Activated naive CD4-positive, alpha-beta T cell treated with anti-CD3 and anti-CD28 coated beads for 36 hours (primary cell): ENCODE data around the gene HAUS8. TPM values are rescaled to one million over a fixed set of nuclear protein-coding genes. Genes with fewer than 3 reads are reported as not detected.

Experiments used
- CTCF ChIA-PET: fragments of 350-600 bp; sonication (Branson Sonifier 250); formaldehyde crosslinking; loops from one replicate; lab custom pipeline; 2021; ENCODE audit warnings: antibody characterized with exemption; lab: Charles Lee
- DNase-seq: peaks from one replicate; pipeline ENCODE4 v3.0.0-alpha.2; 2020
- H3K27ac Mint-ChIP-seq: one replicate; pipeline ENCODE4 v1.8.0; 2021; ENCODE audit warnings: mild to moderate bottlenecking, mixed read lengths
- H3K27me3 Mint-ChIP-seq: one replicate; pipeline ENCODE4 v1.8.0; 2021; ENCODE audit warnings: low read depth, mixed read lengths
- H3K36me3 Mint-ChIP-seq: one replicate; pipeline ENCODE4 v1.8.0; 2021; ENCODE audit warnings: low read depth, mixed read lengths
- H3K4me1 Mint-ChIP-seq: one replicate; pipeline ENCODE4 v1.8.0; 2021; ENCODE audit warnings: low read depth, mixed read lengths
- H3K4me3 Mint-ChIP-seq: one replicate; pipeline ENCODE4 v1.8.0; 2021; ENCODE audit warnings: mild to moderate bottlenecking, moderate library complexity, mixed read lengths
- H3K9me3 Mint-ChIP-seq: one replicate; pipeline ENCODE4 v1.8.0; 2021; ENCODE audit warnings: mixed read lengths
- intact Hi-C: fragments of 100-400 bp; cut with micrococcal nuclease; formaldehyde crosslinking; loops from one replicate; pipeline ENCODE4 v1.15.1; 2023
- total RNA-seq, 2 experiments: library from RNA; stranded (reverse); gene quantifications; one replicate each; pipeline ENCODE4 v1.2.3, GENCODE V29; 2021

The HAUS8 gene, protein sequence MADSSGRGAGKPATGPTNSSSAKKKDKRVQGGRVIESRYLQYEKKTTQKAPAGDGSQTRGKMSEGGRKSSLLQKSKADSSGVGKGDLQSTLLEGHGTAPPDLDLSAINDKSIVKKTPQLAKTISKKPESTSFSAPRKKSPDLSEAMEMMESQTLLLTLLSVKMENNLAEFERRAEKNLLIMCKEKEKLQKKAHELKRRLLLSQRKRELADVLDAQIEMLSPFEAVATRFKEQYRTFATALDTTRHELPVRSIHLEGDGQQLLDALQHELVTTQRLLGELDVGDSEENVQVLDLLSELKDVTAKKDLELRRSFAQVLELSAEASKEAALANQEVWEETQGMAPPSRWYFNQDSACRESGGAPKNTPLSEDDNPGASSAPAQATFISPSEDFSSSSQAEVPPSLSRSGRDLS
- 10 to 100 TPM; 47.3 to 48.8 TPM for total RNA-seq

DNA sequence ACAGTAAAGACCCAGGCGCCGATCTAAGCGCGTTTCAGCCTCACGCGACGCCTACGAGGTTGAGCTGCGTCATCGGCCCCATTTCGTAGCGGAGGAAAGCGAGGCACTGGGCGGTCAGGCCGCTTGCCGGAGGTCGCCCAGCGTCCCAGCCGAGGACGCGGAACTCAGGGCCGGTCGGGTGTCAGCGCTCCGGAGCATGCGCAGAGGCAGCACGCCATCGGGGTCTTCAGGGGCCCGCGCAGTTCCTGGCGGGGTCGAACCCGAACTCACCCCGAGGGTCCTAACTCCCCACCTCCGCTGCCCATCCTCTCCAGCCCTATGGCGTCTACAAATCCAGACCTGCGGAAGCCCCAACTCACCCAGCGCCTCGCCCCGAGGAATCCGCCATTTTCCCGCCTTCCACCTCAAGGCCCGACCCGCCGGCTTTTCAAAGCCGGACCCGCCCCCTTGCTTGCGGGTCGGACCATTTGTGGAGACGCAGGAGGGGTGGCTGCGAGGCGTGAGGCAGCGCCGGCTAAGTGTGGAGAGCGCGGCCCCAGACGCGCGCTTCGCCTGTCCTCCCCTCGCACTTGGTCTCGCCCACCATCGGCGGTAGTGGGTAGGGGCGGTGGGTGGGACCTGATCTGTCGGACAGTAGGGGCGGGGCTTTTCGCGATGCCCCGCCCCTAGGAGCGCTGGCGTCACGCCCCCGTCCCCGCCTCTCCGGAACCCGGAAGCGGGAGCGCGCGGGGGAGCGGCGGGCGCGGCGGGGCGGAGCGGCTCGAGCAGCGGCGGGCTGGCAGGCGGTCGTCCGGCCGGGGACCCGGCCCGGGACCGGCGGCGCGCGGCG, at the start of gene HAUS8, which contains the start of gene MYO9B:
TSS of gene HAUS8 (minus strand) at position 418 of the 829 bp plus-strand sequence. CDS start at position 388, 30 bp downstream.
TSS of gene MYO9B (plus strand) at position 743 of the 829 bp plus-strand sequence. CDS start 25,941 bp downstream, outside the sequence.
- peak within 1 kb of the TSS; percentile 100 for H3K4me3 Mint-ChIP-seq
- peak within 1 kb of the TSS; percentile 98 for H3K27ac Mint-ChIP-seq
- no peaks in the 10 kb centered on the region for H3K27me3 Mint-ChIP-seq
- peak; percentile 100 for DNase-seq
- no peaks in the 10 kb centered on the region for H3K9me3 Mint-ChIP-seq
- H3K36me3 Mint-ChIP-seq: peaks cover 25% of the 10 kb centered on the region
- H3K4me1 Mint-ChIP-seq: peaks cover 55% of the 10 kb centered on the region
- intact Hi-C loops: loop anchor here (1.0 to 10.0 kb wide), 12 partner anchors 50 to 1948 kb away; partner anchors contain the start of genes BABAM1, BST2, DDA1 and GTPBP3
- CTCF ChIA-PET: interaction anchor here (0.6 to 1.5 kb wide), 3 partner anchors 8 to 893 kb away, joined by 3 to 6 read pairs (median 5); no protein-coding TSS in a partner anchor

DNA sequence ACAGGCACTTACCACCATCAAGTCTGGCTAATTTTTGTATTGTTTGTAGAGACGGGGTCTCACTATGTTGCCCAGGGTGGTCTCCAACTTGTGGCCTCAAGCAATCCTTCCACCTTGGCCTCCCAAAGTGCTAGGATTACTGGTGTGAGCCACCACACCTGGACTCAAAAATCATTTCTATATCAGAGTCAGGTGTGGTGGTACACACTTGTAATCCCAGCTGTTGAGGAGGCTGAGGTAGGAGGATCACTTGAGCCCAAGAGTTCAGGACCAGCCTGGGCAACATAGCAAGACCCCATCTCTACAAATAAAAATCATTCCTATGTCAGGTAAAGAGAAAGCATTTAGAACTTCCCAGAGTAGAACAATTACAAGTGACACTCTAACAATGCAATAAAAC, 48.8 kb upstream of the HAUS8 start:
- Mint-ChIP-seq H3K27me3 (no peaks in the 10 kb centered on the region), H3K9me3 (no peaks in the 10 kb centered on the region), H3K4me1 (peaks cover 37% of the 10 kb centered on the region), H3K4me3 (no peak overlapping the region), H3K36me3 (peaks cover 8% of the 10 kb centered on the region), H3K27ac (peak overlapping the region; percentile 82)
- no peak for DNase-seq
- intact Hi-C loops: loop anchor here (2.0 kb wide), 1 partner anchor 61 kb away; no protein-coding TSS in a partner anchor
- CTCF ChIA-PET: interaction anchor here (0.6 kb wide), 1 partner anchor 219 kb away, joined by 3 read pairs; no protein-coding TSS in a partner anchor

GRCh38 chr19:17123041-17123440, 47.8 kb upstream of the HAUS8 start:
- DNase-seq: no peak
- no peak overlapping the region for H3K4me3 Mint-ChIP-seq
- H3K4me1 Mint-ChIP-seq: peaks cover 37% of the 10 kb centered on the region
- H3K27ac Mint-ChIP-seq: no peak overlapping the region
- H3K27me3 Mint-ChIP-seq: no peaks in the 10 kb centered on the region
- intact Hi-C loops: no loop called here
- H3K9me3 Mint-ChIP-seq: no peaks in the 10 kb centered on the region
- H3K36me3 Mint-ChIP-seq: peaks cover 8% of the 10 kb centered on the region
- CTCF ChIA-PET: no interaction called here

- H3K4me1 Mint-ChIP-seq: peaks cover 26% of the 10 kb centered on the region
- intact Hi-C loops: no loop called here
- CTCF ChIA-PET: interaction anchor here (0.6 kb wide), 1 partner anchor 18 kb away, joined by 3 read pairs; no protein-coding TSS in a partner anchor
- H3K36me3 Mint-ChIP-seq: peaks cover 5% of the 10 kb centered on the region
- H3K27ac Mint-ChIP-seq: peak overlapping the region; percentile 16
- H3K27me3 Mint-ChIP-seq: no peaks in the 10 kb centered on the region
- H3K9me3 Mint-ChIP-seq: no peaks in the 10 kb centered on the region
- no peak for DNase-seq
- no peak overlapping the region for H3K4me3 Mint-ChIP-seq
Measured at GRCh38 chr19:17121736-17122293, 46.6 kb upstream of the HAUS8 start.

DNA sequence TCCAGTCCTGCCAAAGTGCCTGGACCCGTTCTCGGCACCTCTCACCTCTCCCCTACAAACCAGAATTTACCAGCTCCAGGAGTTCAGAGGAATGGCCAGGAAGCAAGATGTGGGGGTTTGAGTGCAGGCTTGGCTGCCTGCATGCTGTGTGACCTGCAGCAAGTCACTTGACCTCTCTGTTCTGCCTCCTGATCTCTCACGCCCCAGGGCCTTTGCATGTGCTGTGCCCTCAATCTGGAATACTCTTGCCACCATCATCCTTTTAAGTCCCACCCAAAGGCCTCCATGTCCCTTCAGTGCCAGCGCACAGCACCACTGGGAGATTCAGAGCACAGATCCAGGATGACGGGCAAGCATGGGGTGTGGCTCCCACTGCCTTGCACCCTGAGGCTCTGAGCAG, 43.7 kb upstream of the HAUS8 start:
- intact Hi-C loops: no loop called here
- peaks cover 7% of the 10 kb centered on the region for H3K36me3 Mint-ChIP-seq
- CTCF ChIA-PET: no interaction called here
- no peak for DNase-seq
- H3K27me3 Mint-ChIP-seq: no peaks in the 10 kb centered on the region
- no peak overlapping the region for H3K27ac Mint-ChIP-seq
- no peaks in the 10 kb centered on the region for H3K9me3 Mint-ChIP-seq
- H3K4me1 Mint-ChIP-seq: peaks cover 9% of the 10 kb centered on the region
- no peak overlapping the region for H3K4me3 Mint-ChIP-seq

GRCh38 chr19:17116996-17117702, 41.9 kb upstream of the HAUS8 start:
- Mint-ChIP-seq H3K4me3 (no peak overlapping the region), H3K9me3 (no peaks in the 10 kb centered on the region), H3K27ac (no peak overlapping the region), H3K4me1 (peaks cover 9% of the 10 kb centered on the region), H3K27me3 (no peaks in the 10 kb centered on the region), H3K36me3 (peaks cover 7% of the 10 kb centered on the region)
- intact Hi-C loops: no loop called here
- no peak for DNase-seq
- CTCF ChIA-PET: no interaction called here

DNA sequence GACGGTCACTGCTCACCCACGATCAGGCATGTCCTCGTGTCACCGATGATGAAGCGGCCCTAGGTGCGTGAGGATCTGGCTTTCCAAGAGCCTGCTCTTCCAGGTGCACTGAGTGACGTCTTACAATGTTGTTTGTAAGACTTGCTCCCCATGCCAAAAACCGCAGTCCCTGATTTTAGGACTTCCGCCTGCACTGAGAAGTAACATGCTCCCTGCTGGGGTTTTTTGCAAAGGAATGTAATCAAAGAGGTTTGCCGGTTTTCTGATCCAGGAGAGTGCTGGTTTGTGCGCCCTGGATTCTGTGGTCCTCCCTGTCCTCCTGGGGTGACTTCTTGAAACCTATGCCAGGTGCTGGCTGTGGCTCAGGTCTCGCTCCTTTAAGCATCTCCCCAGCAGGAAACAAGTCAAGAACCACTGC, 39.2 kb upstream of the HAUS8 start:
- no peaks in the 10 kb centered on the region for H3K27me3 Mint-ChIP-seq
- peaks cover 4% of the 10 kb centered on the region for H3K36me3 Mint-ChIP-seq
- H3K27ac Mint-ChIP-seq: no peak overlapping the region
- H3K4me1 Mint-ChIP-seq: peaks cover 19% of the 10 kb centered on the region
- no peaks in the 10 kb centered on the region for H3K9me3 Mint-ChIP-seq
- no peak for DNase-seq
- intact Hi-C loops: no loop called here
- CTCF ChIA-PET: no interaction called here
- H3K4me3 Mint-ChIP-seq: no peak overlapping the region

- H3K4me3 Mint-ChIP-seq: no peak overlapping the region
- CTCF ChIA-PET: no interaction called here
- no peaks in the 10 kb centered on the region for H3K27me3 Mint-ChIP-seq
- H3K27ac Mint-ChIP-seq: peak overlapping the region; percentile 51
- no peak for DNase-seq
- peaks cover 4% of the 10 kb centered on the region for H3K36me3 Mint-ChIP-seq
- no peaks in the 10 kb centered on the region for H3K9me3 Mint-ChIP-seq
- intact Hi-C loops: no loop called here
- H3K4me1 Mint-ChIP-seq: peaks cover 21% of the 10 kb centered on the region
Measured at GRCh38 chr19:17113127-17113785, 38.0 kb upstream of the HAUS8 start.

DNA sequence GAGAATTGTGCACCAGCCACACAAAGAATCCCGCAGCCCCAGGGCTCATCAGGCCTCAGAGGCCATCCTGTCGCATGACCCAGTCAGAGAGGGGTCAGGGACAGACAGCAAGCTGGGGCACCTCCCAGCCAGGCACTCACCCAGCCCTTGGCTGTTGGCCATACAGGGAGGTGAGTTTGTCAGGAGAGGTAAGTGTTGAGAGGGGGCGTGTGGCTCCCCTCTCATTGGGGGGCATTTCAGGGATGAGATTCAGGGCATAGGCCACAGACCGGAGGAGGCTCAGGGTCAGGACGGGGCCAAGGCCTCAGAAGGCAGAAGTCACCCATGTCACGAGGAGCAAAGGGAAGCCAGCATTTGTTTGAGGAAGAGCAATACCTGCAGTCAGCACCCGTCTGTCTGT, 37.4 kb upstream of the HAUS8 start:
- H3K9me3 Mint-ChIP-seq: no peaks in the 10 kb centered on the region
- no peak for DNase-seq
- H3K4me1 Mint-ChIP-seq: peaks cover 24% of the 10 kb centered on the region
- no peak overlapping the region for H3K4me3 Mint-ChIP-seq
- H3K27ac Mint-ChIP-seq: no peak overlapping the region
- no peaks in the 10 kb centered on the region for H3K27me3 Mint-ChIP-seq
- H3K36me3 Mint-ChIP-seq: peaks cover 4% of the 10 kb centered on the region
- CTCF ChIA-PET: no interaction called here
- intact Hi-C loops: no loop called here

DNA sequence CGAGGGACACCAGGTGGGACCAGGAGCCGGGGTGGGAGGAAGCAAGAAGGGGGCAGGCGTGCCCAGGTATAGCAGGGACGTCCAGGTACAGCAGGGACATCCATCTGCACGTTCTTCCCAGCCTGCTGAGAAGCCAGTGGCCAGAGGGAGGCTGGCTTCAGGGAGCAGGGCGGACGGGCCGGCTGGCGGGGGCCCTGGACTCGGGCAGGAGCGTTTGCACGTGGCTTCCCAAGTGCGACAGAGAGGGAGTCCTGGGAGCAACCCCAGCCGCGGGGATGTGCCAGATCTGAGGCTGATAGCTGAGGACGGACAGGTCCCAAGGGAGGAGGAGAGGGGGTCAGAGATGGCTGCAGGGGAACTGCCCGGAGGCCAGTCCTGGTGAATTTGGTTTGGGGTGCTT, 37.0 kb upstream of the HAUS8 start:
- Mint-ChIP-seq H3K9me3 (no peaks in the 10 kb centered on the region), H3K4me3 (no peak overlapping the region), H3K4me1 (peaks cover 24% of the 10 kb centered on the region), H3K27me3 (no peaks in the 10 kb centered on the region), H3K36me3 (peaks cover 4% of the 10 kb centered on the region), H3K27ac (no peak overlapping the region)
- CTCF ChIA-PET: no interaction called here
- intact Hi-C loops: no loop called here
- DNase-seq: no peak

- Mint-ChIP-seq H3K4me1 (peaks cover 24% of the 10 kb centered on the region), H3K27ac (no peak overlapping the region), H3K4me3 (no peak overlapping the region), H3K9me3 (no peaks in the 10 kb centered on the region), H3K36me3 (peaks cover 4% of the 10 kb centered on the region), H3K27me3 (no peaks in the 10 kb centered on the region)
- intact Hi-C loops: no loop called here
- no peak for DNase-seq
- CTCF ChIA-PET: no interaction called here
Measured at GRCh38 chr19:17111766-17112165, 36.5 kb upstream of the HAUS8 start.
